Activated CD8-positive, alpha-beta memory T cell treated with anti-CD3 and anti-CD28 coated beads for 24 hours (primary cell): ENCODE measurements around the gene ZNF25.
"Not testable (repeated sequence)": the region's sequence is repeated elsewhere in the genome, so short reads cannot be mapped to it uniquely, and the experiment has no call there.

Source experiments
- DNase-seq: peaks from one replicate; pipeline ENCODE4 v3.0.0-alpha.2; 2020

ZNF25 gene

DNA sequence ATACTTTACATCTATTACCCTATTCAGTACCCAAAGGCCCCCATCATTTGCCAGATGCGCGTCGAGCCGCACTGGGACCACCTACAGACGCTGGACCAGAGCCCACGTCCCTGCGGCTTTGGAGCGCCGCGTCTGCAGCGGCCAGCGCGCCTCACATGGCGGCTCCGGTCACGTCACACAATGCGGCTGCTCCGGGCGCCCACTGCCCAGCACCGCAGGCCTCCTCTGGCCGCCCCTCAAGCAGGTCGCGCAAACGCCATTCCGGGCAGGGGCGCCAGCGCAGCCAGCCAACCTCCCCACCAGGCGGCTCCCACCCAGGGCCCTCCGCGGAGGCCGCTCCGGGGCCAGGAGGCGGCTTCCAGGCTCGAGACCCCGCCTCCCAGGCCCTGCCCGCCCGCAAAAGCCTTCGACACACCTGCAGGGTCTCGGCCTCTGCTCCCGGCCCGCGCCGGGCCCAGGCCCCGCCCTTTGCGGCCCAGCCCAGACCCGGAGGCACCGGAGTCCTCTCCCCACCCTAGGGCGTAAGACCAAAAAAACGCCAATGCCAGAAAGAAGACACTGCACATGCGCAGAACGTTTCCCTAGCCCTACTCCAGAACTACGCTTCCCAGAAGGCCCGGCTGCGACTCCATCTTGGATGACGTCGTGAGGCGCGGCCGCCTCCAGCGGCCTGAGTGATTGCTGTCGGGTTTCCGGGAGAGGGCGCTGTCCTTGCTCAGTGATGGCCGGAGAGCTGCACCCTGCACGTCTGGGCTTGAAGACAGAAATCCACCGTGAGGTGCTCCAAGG lies at the start of gene ZNF25:
ZNF25 (minus strand) TSS at position 557 of the 789 bp plus-strand sequence. CDS start 4,925 bp downstream, outside the sequence.
- DNase-seq = peak; percentile 97

DNA sequence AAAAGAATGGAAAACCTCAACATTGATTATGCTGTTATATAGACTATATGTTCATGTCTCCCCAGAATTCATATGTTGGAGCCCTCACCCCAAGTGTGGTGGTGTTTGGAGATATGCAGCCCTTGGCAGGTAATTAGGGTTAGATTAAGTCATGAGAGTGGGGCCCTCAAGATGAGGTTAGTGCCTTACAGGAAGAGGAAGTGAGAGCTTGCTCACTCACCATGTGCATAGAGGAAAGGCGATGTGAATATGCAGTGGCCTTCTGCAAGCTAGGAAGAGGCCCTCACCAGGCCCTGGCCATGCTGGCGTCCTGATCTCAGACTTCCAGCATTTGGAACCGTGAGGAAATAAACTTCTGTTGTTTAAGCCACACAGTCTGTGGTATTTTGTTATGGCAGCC lies 48.8 kb upstream of the ZNF25 start:
- no peak for DNase-seq

GRCh38 chr10:38019124-38019523 lies 42.7 kb upstream of the ZNF25 start:
- not testable (repeated sequence) for DNase-seq

- DNase-seq = no peak
Measured at GRCh38 chr10:38016354-38016753, 39.9 kb upstream of the ZNF25 start.

DNA sequence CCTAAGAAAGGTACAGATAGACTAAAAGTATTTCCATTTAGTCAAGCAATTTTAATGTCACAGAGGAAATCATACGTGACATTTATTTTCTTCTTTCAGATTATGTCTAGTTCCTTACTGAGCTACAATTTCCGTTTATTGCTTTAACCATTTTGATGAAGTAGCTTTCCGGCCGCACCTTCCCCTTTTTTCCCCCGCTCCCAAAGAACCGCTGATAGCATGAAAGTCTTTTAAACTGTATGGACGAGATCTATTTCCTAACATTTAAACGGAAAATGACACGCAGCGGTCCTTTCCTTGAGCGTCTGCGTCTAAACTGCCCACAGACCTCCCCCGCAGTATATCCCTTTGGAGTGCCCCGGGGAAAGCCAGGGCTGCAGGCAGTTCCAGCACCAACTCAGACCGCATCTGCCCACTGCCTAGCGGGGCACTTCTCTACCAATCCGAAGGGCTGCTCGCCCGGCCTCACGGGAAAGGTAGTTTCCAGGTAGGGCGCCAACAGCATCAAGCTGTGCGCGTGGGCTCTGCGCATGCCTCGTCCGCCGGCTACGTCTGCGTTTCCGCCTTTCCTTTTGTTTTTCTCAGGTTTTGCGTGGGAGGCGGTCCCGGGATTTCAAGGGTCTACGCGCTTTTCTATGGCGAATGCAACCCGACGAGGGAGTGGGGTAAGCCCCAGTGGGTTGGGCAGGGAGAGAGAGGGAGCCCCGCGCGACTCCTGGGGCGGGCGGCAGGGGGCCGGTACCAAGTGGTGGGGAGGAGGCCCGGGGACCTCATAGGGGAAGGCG lies 33.9 kb upstream of the ZNF25 start, which contains the start of gene ZNF33A:
ZNF33A (plus strand) TSS at position 557 of the 785 bp plus-strand sequence. CDS start 1,667 bp downstream, outside the sequence.
- peak; percentile 97 for DNase-seq

GRCh38 chr10:38007991-38008390 lies 31.5 kb upstream of the ZNF25 start:
- no peak for DNase-seq

DNA sequence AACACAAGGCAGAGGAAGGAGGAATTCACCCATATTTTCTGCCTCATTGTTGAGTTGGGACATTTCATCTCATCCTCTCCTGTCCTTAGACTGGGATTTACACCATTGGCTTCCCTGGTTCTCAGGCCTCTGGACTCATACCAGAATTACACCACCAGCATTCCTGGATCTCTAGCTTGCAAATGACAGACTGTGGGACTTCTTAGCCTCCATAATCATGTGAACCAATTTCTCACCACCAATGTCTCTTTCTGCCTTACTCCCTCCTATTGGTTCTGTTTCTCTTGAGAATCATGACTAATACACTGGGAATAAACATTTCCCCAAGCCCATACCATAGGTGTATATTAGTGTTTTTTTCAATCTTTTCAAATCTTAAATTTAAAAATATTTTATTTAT lies 31.1 kb upstream of the ZNF25 start:
- DNase-seq = no peak

GRCh38 chr10:38003588-38003987 lies 27.1 kb upstream of the ZNF25 start:
- no peak for DNase-seq

- no peak for DNase-seq
Measured at GRCh38 chr10:38003026-38003425, 26.6 kb upstream of the ZNF25 start.

DNA sequence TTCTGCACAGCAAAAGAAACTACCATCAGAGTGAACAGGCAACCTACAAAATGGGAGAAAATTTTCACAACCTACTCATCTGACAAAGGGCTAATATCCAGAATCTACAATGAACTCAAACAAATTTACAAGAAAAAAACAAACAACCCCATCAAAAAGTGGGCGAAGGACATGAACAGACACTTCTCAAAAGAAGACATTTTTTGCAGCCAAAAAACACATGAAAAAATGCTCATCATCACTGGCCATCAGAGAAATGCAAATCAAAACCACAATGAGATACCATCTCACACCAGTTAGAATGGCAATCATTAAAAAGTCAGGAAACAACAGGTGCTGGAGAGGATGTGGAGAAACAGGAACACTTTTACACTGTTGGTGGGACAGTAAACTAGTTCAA lies 24.0 kb upstream of the ZNF25 start:
- DNase-seq = not testable (repeated sequence)

- DNase-seq = not testable (repeated sequence)
Measured at GRCh38 chr10:37998920-37999319, 22.5 kb upstream of the ZNF25 start.

DNA sequence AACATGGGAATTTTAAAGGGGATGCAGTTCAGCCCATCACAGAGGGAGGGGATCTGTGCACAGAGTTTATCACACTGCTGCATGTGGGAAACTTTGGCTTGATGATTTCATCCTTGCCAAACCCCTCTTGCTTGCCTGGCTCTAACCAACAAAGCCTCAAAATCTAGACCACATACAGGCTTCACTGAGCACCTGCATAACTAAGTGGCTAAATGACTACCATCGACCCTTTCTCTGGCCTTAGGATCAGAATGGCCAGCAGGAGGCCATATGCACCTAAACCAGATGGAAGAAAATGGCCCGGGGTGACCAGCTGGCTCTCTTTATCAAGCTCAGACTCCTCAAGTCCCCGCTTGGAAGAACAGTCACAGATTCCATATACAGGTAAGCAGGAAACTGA lies 15.6 kb upstream of the ZNF25 start:
- no peak for DNase-seq

- no peak for DNase-seq
Measured at GRCh38 chr10:37991655-37992054, 15.2 kb upstream of the ZNF25 start.

- no peak for DNase-seq
Measured at GRCh38 chr10:37976880-37977203, 395 bp upstream of the ZNF25 start.

DNA sequence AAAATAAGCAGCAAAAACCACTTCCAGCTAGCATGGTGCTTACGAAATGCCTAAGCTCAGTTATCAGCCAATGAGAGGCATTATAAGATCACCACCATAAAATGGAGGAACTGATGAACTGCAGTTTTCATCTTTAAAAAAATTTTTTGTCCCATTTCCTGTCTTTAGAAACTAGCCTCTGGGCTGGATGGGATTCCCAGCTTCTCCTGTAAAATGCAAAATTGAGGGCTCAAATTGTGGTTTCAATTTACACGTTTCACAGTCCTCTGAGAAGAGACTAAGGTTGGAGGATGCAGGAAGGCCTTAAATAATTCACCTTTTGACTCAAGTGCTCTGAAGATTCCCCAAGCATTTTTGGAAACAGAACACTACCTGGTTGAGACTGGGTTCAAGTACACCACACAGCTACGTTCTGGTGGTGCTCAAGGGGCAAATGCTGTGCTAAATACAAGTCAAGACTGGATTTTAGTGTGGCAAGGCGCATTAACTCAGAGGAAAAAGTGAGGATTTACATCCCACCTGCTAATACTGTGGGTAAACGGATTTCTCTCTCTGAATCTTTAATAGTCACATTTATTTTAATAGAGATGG lies 951 bp downstream of the ZNF25 start:
- peak; percentile 59 for DNase-seq

DNA sequence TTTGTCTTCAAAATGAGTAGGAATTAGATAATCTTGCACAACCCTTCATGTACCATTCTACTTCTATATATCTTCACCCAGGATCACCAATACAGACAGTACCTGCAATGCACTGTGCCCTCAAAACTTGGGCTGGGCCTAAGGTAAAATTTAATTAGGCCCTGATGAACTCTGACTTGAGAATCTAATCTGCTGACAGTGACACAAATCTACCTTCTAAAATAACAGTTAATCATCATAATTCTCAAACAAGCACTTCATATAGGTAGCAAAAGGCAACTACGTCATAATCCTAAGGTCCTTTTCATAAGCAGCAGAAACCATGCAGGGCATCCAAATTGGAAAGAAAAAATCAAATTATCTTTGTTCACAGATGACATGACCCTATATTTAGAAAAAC lies 4.1 kb downstream of the ZNF25 start:
- DNase-seq = no peak

DNA sequence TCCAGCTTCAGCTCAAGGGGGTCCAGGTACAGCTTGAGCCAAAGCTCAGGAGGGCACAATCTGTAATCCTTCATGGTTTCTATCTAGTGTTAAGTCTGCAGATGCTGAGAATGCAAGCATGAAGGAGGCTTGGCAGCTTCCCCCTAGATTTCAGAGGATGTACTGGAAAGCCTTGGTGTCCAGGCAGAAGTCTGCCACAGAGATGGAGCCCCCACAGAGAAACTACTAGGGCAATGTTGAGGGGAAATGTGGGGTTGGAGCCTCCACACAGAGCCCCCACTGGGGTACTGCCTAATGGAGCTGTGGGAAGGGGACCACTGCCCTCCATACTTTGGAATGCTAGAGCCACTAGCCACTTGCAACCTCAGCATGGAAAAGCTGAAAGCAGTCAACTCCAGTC lies 11.4 kb downstream of the ZNF25 start:
- DNase-seq = no peak

DNA sequence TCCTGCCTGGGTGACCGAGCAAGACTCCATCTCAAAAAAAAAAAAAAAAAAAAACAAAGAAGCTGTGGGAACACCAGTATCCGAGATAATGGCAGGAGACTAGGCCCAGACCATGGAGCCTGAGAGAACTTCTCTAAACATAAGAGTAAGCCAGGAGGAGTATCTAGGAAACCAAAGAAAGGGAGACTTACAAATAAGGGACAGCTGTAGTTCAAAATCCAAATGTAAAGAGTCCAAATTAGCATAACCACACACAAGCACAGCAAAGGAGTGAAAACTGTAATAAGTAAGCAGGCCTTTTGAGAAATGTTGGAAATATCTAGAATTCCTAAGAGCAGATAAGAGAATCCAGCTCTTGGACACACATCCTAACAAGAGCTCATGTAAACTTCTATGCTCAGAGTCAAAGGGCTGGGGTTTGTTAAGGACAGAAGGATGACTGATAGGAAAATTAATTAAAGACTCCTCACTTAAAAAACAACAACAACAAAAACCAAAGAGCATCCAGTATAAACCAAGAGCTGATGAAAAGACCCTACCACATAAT lies 15.8 kb downstream of the ZNF25 start:
- DNase-seq = no peak

- no peak for DNase-seq
Measured at GRCh38 chr10:37957841-37958240, 18.6 kb downstream of the ZNF25 start.

DNA sequence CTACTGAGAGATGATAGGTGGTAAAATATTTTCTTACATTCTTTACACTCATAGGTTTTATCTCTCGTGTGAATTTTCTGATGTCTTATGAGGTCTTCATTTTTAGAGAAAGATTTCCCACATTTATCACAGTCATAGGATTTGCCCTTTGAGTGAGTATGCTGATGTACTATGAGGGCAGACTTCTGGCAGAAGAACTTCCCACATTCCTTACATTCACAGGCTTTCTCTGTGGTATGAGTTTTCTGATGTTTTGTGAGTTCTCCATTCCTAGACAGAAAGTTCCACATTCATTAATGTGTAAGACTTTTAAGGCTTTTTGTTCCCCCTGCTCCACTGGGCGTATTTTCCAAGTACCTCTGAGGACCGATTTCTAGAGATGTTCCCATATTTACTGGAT lies 23.5 kb downstream of the ZNF25 start:
- no peak for DNase-seq

GRCh38 chr10:37952043-37952755 lies 24.2 kb downstream of the ZNF25 start:
- DNase-seq = no peak

- DNase-seq = no peak
Measured at GRCh38 chr10:37948210-37948609, 28.2 kb downstream of the ZNF25 start.

GRCh38 chr10:37947526-37947925 lies 28.9 kb downstream of the ZNF25 start:
- no peak for DNase-seq
